Large intestine (tissue), 3 donors: ENCODE results near the gene B9D1. TPM values are rescaled to one million over a fixed set of nuclear protein-coding genes. Genes with fewer than 3 reads are reported as not detected.
A peak's percentile ranks its signal among the peaks of the same experiment; 100 is the strongest.

Source experiments
- DNase-seq, 2 donors: peaks; one replicate each; pipeline versions ENCODE4 v3.0.0 to v3.0.0-alpha.2; 2013
- H3K27ac ChIP-seq: one replicate; pipeline ENCODE4 v1.5.1; 2013; ENCODE audit warnings: low read length
- H3K27me3 ChIP-seq: 2 replicates; pipeline ENCODE4 v1.6.1; 2013; ENCODE audit warnings: low read length; ENCODE audit not compliant: control insufficient read depth, insufficient read depth
- H3K36me3 ChIP-seq: 2 replicates; pipeline ENCODE4 v1.6.1; 2013; ENCODE audit warnings: low read length; ENCODE audit not compliant: control insufficient read depth, insufficient read depth
- H3K4me1 ChIP-seq: one replicate; pipeline ENCODE4 v1.6.1; 2013; ENCODE audit warnings: low read length; ENCODE audit not compliant: control insufficient read depth, insufficient read depth
- H3K4me3 ChIP-seq: one replicate; pipeline ENCODE4 v1.5.1; 2013; ENCODE audit warnings: low read length
- H3K9me3 ChIP-seq: one replicate; pipeline ENCODE4 v1.6.1; 2013; ENCODE audit warnings: mild to moderate bottlenecking, low read depth, low read length, moderate library complexity; ENCODE audit not compliant: control insufficient read depth
- WGBS: methylation state at CpG from one replicate; pipeline ENCODE4 v1.1.5; 2013; ENCODE audit warnings: low lambda C conversion rate; ENCODE audit not compliant: insufficient coverage; 5-methylcytosine and 5-hydroxymethylcytosine counted together
- polyA plus RNA-seq: library from polyadenylated mRNA; unstranded; fragments of 120-200 nt; gene quantifications from one replicate; pipeline ENCODE4 v1.2.1, GENCODE V29; 2013

The B9D1 gene
- polyA plus RNA-seq, 1 donor: 19.8 TPM

GRCh38 chr17:19304209-19304608 is 58.3 kb downstream of the B9D1 start:
- Histone ChIP-seq H3K4me1 (peaks cover 8% of the 10 kb centered on the region), H3K4me3 (no peak overlapping the region), H3K27me3 (no peaks in the 10 kb centered on the region), H3K36me3 (peaks cover 12% of the 10 kb centered on the region), H3K27ac (peak overlapping the region; percentile 7), H3K9me3 (no peaks in the 10 kb centered on the region)
- WGBS: no CpG with 5 or more reads among the region's 7 CpGs
- peak; percentile 55 to 67 for DNase-seq

- Histone ChIP-seq H3K36me3 (peaks cover 12% of the 10 kb centered on the region), H3K4me1 (peaks cover 8% of the 10 kb centered on the region), H3K9me3 (no peaks in the 10 kb centered on the region), H3K27me3 (no peaks in the 10 kb centered on the region), H3K4me3 (no peak overlapping the region), H3K27ac (no peak overlapping the region)
- no peak for DNase-seq
- no CpG with 5 or more reads among the region's 9 CpGs for WGBS
Measured at GRCh38 chr17:19303367-19303776, 59.2 kb downstream of the B9D1 start.

- H3K9me3 ChIP-seq: no peaks in the 10 kb centered on the region
- no CpG with 5 or more reads among the region's 9 CpGs for WGBS
- DNase-seq: no peak
- H3K27ac ChIP-seq: no peak overlapping the region
- H3K36me3 ChIP-seq: peaks cover 12% of the 10 kb centered on the region
- no peaks in the 10 kb centered on the region for H3K27me3 ChIP-seq
- peaks cover 8% of the 10 kb centered on the region for H3K4me1 ChIP-seq
- no peak overlapping the region for H3K4me3 ChIP-seq
Measured at GRCh38 chr17:19302791-19303331, 59.7 kb downstream of the B9D1 start.

GRCh38 chr17:19301973-19302372 is 60.5 kb downstream of the B9D1 start:
- Histone ChIP-seq H3K9me3 (no peaks in the 10 kb centered on the region), H3K36me3 (peaks cover 12% of the 10 kb centered on the region), H3K27ac (no peak overlapping the region), H3K4me3 (no peak overlapping the region), H3K27me3 (no peaks in the 10 kb centered on the region), H3K4me1 (peaks cover 8% of the 10 kb centered on the region)
- WGBS: no CpG with 5 or more reads among the region's 9 CpGs
- DNase-seq: no peak

GRCh38 chr17:19301274-19301951 is 61.1 kb downstream of the B9D1 start:
- Histone ChIP-seq H3K4me1 (peaks cover 8% of the 10 kb centered on the region), H3K27ac (no peak overlapping the region), H3K27me3 (no peaks in the 10 kb centered on the region), H3K9me3 (no peaks in the 10 kb centered on the region), H3K36me3 (peaks cover 12% of the 10 kb centered on the region), H3K4me3 (no peak overlapping the region)
- 100% methylated on average over 1 of the region's 5 CpGs for WGBS
- no peak for DNase-seq

- no CpG with 5 or more reads among the region's 7 CpGs for WGBS
- Histone ChIP-seq H3K27me3 (no peaks in the 10 kb centered on the region), H3K4me1 (peaks cover 6% of the 10 kb centered on the region), H3K27ac (no peak overlapping the region), H3K36me3 (peaks cover 12% of the 10 kb centered on the region), H3K4me3 (no peak overlapping the region), H3K9me3 (no peaks in the 10 kb centered on the region)
- no peak for DNase-seq
Measured at GRCh38 chr17:19299866-19300265, 62.7 kb downstream of the B9D1 start.

- H3K27ac ChIP-seq: no peak overlapping the region
- WGBS: no CpG with 5 or more reads among the region's 4 CpGs
- H3K9me3 ChIP-seq: no peaks in the 10 kb centered on the region
- peaks cover 2% of the 10 kb centered on the region for H3K4me1 ChIP-seq
- no peak overlapping the region for H3K4me3 ChIP-seq
- H3K27me3 ChIP-seq: no peaks in the 10 kb centered on the region
- H3K36me3 ChIP-seq: peaks cover 9% of the 10 kb centered on the region
- no peak for DNase-seq
Measured at GRCh38 chr17:19299214-19299747, 63.2 kb downstream of the B9D1 start.

- Histone ChIP-seq H3K36me3 (peaks cover 9% of the 10 kb centered on the region), H3K27me3 (no peaks in the 10 kb centered on the region), H3K9me3 (no peaks in the 10 kb centered on the region), H3K27ac (no peak overlapping the region), H3K4me3 (no peak overlapping the region), H3K4me1 (peaks cover 2% of the 10 kb centered on the region)
- DNase-seq: no peak
- 80% methylated on average over 1 of the region's 6 CpGs for WGBS
Measured at GRCh38 chr17:19298569-19299213, 63.8 kb downstream of the B9D1 start.

GRCh38 chr17:19296786-19297778 is 65.4 kb downstream of the B9D1 start:
- Histone ChIP-seq H3K27ac (no peak overlapping the region), H3K4me3 (no peak overlapping the region), H3K27me3 (no peaks in the 10 kb centered on the region), H3K4me1 (peaks cover 2% of the 10 kb centered on the region), H3K36me3 (peaks cover 6% of the 10 kb centered on the region), H3K9me3 (no peaks in the 10 kb centered on the region)
- DNase-seq: no peak
- WGBS: 100% methylated on average over 3 of the region's 11 CpGs
